IgD-negative memory B cell (primary cell): ENCODE measurements around the gene TRIM69. TPM values are rescaled to one million over a fixed set of nuclear protein-coding genes. Genes with fewer than 3 reads are reported as not detected.
"Not testable (repeated sequence)": the region's sequence is repeated elsewhere in the genome, so short reads cannot be mapped to it uniquely, and the experiment has no call there.

Source experiments
- H3K27ac Mint-ChIP-seq, 3 donors: one replicate each; pipeline ENCODE4 v1.8.0; 2020 to 2022; ENCODE audit warnings: mild to moderate bottlenecking in 3 of 3, mixed read lengths in 3 of 3, moderate library complexity in 1 of 3
- H3K27me3 Mint-ChIP-seq: one replicate; pipeline ENCODE4 v1.8.0; 2021; ENCODE audit warnings: mixed read lengths
- H3K36me3 Mint-ChIP-seq: one replicate; pipeline ENCODE4 v1.8.0; 2020; ENCODE audit warnings: mild to moderate bottlenecking, mixed read lengths
- H3K4me1 Mint-ChIP-seq, 3 donors: one replicate each; pipeline ENCODE4 v1.8.0; 2020 to 2022; ENCODE audit warnings: mixed read lengths in 3 of 3, mild to moderate bottlenecking in 1 of 3
- H3K4me3 Mint-ChIP-seq, 4 donors: one replicate each; pipeline ENCODE4 v1.8.0; 2020 to 2022; ENCODE audit warnings: mild to moderate bottlenecking in 4 of 4, mixed read lengths in 4 of 4, moderate library complexity in 3 of 4
- H3K9me3 Mint-ChIP-seq, 3 donors: one replicate each; pipeline ENCODE4 v1.8.0; 2020 to 2021; ENCODE audit warnings: mixed read lengths in 3 of 3, mild to moderate bottlenecking in 1 of 3
- polyA plus RNA-seq: library from polyadenylated mRNA; unstranded; fragments of 300-500 nt; fragmentation: Illumina TruSeq; gene quantifications from one replicate; pipeline ENCODE4 v1.2.3, GENCODE V29; 2021

Gene TRIM69, protein sequence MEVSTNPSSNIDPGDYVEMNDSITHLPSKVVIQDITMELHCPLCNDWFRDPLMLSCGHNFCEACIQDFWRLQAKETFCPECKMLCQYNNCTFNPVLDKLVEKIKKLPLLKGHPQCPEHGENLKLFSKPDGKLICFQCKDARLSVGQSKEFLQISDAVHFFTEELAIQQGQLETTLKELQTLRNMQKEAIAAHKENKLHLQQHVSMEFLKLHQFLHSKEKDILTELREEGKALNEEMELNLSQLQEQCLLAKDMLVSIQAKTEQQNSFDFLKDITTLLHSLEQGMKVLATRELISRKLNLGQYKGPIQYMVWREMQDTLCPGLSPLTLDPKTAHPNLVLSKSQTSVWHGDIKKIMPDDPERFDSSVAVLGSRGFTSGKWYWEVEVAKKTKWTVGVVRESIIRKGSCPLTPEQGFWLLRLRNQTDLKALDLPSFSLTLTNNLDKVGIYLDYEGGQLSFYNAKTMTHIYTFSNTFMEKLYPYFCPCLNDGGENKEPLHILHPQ
- 30.7 TPM for polyA plus RNA-seq

DNA sequence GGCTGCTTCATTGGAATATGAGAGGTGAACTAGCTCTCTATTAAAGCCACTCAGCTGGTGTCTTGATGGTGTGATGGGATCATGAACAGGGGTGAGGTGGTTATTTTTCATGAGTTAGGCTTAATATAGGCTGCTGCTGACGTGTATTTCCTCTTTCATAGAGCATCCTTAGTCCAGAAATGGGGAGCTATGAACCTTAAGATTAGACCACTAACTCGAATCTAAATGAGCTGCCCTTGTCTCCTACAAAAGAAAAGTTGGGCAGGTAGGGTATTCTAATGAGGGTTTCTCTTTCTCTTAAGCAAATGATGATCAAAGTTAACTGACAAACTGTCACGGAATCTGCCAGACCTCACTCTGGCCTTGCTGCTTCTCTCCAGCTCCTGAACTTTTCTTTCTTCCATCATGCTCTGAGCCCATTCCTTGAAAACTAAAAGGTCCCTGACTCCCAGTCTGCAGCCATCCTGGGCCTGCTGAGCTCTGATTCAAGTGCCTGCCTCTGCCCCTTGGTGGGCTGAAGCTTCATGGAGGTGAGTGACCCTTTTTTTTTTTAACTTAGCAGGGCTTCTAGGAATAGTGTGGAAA, at the start of gene TRIM69:
Gene TRIM69 (plus strand): TSS at position 348 of the 585 bp plus-strand sequence. CDS start 177 bp downstream, at position 525.
- Mint-ChIP-seq H3K4me1 (peaks cover 40 to 50% (median 45%) of the 10 kb centered on the region in 3 donors), H3K4me3 (peak within 1 kb of the TSS; percentile 80 to 96 (median 87)), H3K9me3 (no peaks in the 10 kb centered on the region), H3K27ac (peak within 1 kb of the TSS; percentile 81 to 95 (median 95)), H3K27me3 (no peaks in the 10 kb centered on the region), H3K36me3 (peaks cover 3% of the 10 kb centered on the region)

DNA sequence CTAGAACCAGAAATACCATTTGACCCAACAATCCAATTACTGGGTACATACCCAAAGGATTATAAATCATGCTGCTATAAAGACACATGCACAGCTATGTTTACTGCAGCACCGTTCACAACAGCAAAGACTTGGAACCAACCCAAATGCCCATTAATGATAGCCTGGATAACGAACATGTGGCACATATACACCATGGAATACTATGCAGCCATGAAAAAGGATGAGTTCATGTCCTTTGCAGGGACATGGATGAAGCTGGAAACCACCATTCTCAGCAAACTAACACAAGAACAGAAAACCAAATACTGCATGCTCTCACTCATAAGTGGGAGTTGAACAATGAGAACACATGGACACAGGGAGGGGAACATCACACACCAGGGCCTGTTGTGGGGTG, 47.0 kb upstream of the TRIM69 start:
- Mint-ChIP-seq H3K36me3 (peaks cover 10% of the 10 kb centered on the region), H3K9me3 (peaks cover 2 to 18% (median 17%) of the 10 kb centered on the region in 3 donors), H3K4me3 (peak overlapping the region in 1 of 4 donors; percentile 1), H3K4me1 (peaks cover 28 to 30% (median 29%) of the 10 kb centered on the region in 3 donors)
- H3K27ac Mint-ChIP-seq, H3K27me3 Mint-ChIP-seq: not testable (repeated sequence)

DNA sequence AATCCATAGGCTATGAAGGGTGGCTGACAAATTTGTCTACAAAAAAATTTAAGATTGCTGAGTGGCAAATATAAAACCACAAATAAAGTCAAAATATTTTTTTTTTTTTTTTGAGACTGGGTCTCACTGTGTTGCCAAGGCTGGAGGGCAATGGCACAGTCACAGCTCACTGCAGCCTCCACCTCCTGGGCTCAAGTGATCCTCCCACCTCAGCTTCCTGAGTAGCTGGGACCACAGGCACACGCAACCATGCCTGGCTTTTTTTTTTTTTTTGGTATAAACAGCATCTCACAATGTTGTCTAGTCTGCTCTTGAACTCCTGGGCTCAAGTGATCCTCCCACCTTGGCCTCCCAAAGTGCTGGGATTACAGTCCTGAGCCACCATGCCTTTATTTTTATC, 46.1 kb upstream of the TRIM69 start:
- H3K27ac Mint-ChIP-seq, H3K36me3 Mint-ChIP-seq, H3K4me3 Mint-ChIP-seq, H3K27me3 Mint-ChIP-seq: not testable (repeated sequence)
- peaks cover 2 to 14% (median 10%) of the 10 kb centered on the region in 3 donors for H3K9me3 Mint-ChIP-seq
- H3K4me1 Mint-ChIP-seq, result peaks cover 29 to 31% (median 30%) of the 10 kb centered on the region in 3 donors

DNA sequence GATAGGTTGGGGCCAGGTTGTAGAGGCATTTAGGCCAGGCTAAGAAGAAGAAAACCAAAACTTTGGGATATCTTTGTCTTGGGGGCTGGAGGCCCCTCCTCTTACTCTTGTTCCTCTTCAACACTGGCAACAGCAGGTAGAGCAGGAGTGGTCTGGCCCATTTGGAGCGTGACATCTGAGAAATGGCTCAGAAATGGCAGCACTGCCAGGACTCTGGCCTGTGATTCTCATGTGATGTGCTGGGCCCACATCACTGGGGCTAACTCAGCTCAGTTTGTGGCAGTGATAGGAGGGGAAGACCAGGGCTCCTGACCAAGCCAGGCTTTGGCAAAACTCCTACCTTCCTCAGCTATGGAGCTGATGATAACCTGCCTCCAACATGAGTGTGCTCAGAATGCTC, 43.7 kb upstream of the TRIM69 start:
- H3K27ac Mint-ChIP-seq, result peak overlapping the region in 2 of 3 donors; percentile 23 to 78
- no peak overlapping the region for H3K4me3 Mint-ChIP-seq
- H3K4me1 Mint-ChIP-seq, result peaks cover 14 to 17% (median 16%) of the 10 kb centered on the region in 3 donors
- peaks cover 3% of the 10 kb centered on the region for H3K36me3 Mint-ChIP-seq
- H3K9me3 Mint-ChIP-seq, result peaks cover 0 to 4% (median 2%) of the 10 kb centered on the region in 3 donors
- no peaks in the 10 kb centered on the region for H3K27me3 Mint-ChIP-seq

DNA sequence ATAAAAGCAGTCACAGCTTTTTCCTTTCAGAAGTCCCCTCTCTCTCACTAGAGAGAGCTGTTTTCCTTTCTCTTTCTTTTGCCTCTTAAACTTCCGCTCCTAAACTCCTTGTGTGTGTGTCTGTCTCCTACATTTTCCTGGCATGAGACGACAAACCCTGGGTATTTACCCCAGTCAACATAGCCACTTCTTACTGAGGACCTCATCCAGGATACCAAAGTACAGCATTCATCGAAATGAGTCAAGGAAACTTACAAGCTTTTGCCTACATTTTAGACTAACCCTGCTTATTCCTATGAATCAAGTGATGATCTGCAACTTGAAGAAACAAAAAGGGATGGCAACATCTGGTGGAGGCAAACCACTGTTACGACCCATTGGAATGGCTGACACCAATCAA, 41.9 kb upstream of the TRIM69 start:
- H3K4me1 Mint-ChIP-seq, result peaks cover 5 to 11% (median 5%) of the 10 kb centered on the region in 3 donors
- H3K27ac Mint-ChIP-seq, result peak overlapping the region in 1 of 3 donors; percentile 83
- H3K36me3 Mint-ChIP-seq, result peaks cover 2% of the 10 kb centered on the region
- H3K4me3 Mint-ChIP-seq, result no peak overlapping the region
- H3K27me3 Mint-ChIP-seq, result no peaks in the 10 kb centered on the region
- H3K9me3 Mint-ChIP-seq, result no peaks in the 10 kb centered on the region

DNA sequence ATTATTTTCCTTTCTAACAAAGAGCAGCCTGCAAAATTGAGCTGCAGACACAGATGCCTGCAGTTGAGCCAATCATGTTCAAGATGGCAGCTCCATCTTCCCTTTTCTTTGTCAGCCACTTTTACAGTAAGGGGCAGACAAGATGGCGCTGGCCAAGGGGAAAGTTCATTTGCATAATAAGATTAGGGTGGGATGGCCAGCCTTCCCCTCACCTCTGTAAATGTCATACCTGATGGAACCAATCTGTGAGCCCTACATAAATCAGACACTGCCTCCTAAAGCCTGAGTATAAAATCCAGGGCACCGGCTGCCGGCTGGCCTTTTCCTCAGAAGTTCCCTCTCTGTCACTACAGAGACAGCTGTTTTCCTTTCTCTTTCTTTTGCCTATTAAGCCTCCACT, 41.0 kb upstream of the TRIM69 start:
- Mint-ChIP-seq H3K27ac (peak overlapping the region in 1 of 3 donors; percentile 71), H3K4me3 (no peak overlapping the region), H3K36me3 (peaks cover 3% of the 10 kb centered on the region), H3K9me3 (no peaks in the 10 kb centered on the region), H3K4me1 (peaks cover 5 to 11% (median 7%) of the 10 kb centered on the region in 3 donors), H3K27me3 (no peaks in the 10 kb centered on the region)

DNA sequence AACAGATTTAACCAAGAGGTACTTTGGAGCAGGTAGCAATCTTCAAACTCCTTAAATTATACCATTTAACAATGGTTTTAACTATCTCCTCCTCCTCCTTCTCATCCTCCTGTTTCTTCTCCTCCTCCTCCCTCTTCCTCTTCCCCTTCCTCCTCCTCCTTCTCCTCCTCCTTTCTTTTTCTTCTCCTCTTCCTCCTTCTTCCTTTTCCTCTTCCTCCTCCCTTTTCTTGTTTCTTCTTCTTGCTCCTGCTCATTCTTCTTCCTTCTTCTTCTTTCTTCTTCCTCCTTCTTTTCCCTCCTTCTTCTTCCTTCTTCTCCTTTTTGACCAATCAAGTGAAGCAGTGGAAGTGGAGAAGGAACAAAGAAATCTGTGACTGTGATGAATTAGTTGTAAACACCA, 39.3 kb upstream of the TRIM69 start:
- Mint-ChIP-seq H3K4me3 (no peak overlapping the region), H3K36me3 (peaks cover 3% of the 10 kb centered on the region), H3K4me1 (peaks cover 13 to 20% (median 13%) of the 10 kb centered on the region in 3 donors), H3K27me3 (no peaks in the 10 kb centered on the region), H3K27ac (peak overlapping the region in 1 of 3 donors; percentile 62), H3K9me3 (peaks cover 0 to 6% (median 0%) of the 10 kb centered on the region in 3 donors)

DNA sequence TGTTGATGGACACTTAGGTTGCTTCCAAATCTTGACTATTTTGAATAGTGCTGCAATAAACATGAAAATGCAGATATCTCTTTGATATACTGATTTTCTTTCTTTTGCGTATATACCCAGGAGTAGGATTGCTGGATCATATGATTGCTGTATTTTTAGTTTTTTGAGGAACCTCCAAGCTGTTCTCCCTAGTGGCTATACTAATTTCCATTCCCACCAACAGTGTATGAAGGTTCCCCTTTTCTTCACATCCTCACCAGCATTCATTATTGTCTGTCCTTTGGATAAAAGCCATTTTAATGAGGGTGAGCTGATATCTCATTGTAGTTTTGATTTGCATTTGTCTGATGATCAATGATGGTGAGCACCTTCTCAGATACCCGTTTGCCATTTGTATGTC, 37.7 kb upstream of the TRIM69 start:
- Mint-ChIP-seq H3K4me3 (no peak overlapping the region), H3K27ac (no peak overlapping the region), H3K27me3 (no peaks in the 10 kb centered on the region), H3K9me3 (peaks cover 0 to 10% (median 3%) of the 10 kb centered on the region in 3 donors), H3K4me1 (peaks cover 13 to 26% (median 17%) of the 10 kb centered on the region in 3 donors), H3K36me3 (peaks cover 5% of the 10 kb centered on the region)

DNA sequence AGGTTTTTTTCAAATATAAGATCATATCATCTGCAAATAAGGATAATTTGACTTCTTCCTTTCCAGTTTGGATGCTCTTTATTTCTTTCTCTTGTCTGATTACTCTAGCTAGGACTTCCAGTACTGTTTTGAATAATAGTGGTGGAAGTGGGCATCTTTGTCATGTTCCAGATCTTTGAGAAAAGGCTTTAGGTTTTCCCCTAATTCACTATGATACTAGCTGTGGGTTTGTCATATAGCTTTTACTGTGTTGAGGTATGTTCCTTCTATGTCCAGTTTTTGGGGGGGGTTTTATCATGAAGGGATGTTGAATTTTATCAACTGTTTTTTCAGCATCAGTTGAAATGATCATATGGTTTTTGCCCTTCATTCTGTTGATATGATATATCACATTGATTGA, 35.7 kb upstream of the TRIM69 start:
- H3K27me3 Mint-ChIP-seq, H3K36me3 Mint-ChIP-seq: not testable (repeated sequence)
- H3K9me3 Mint-ChIP-seq, result peaks cover 0 to 10% (median 3%) of the 10 kb centered on the region in 3 donors
- H3K4me3 Mint-ChIP-seq, result peak overlapping the region in 1 of 4 donors; percentile 63
- H3K4me1 Mint-ChIP-seq, result peaks cover 10 to 26% (median 18%) of the 10 kb centered on the region in 3 donors
- peak overlapping the region in 1 of 3 donors; percentile 57 for H3K27ac Mint-ChIP-seq

DNA sequence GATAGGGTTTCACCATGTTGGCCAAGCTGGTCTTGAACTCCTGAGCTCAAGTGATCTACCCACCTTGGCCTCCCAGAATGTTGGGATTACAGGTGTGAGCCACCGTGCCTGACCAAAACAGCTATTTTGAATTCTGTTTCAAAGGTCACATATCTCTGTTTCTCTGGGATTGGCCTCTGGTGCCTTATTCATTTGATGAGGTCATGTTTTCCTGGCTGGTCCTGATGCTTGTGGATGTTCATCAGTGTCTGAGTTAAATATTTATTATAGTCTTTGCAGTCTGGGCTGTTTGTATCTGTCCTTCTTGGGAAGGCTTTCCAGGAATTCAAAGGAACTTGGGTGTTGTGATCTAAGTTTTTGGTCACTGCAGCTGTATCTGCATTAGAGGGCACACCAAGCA, 30.3 kb upstream of the TRIM69 start:
- Mint-ChIP-seq H3K36me3 (peaks cover 9% of the 10 kb centered on the region), H3K27me3 (no peaks in the 10 kb centered on the region), H3K9me3 (peaks cover 0 to 5% (median 3%) of the 10 kb centered on the region in 3 donors), H3K27ac (no peak overlapping the region), H3K4me3 (no peak overlapping the region), H3K4me1 (peaks cover 21 to 26% (median 22%) of the 10 kb centered on the region in 3 donors)

DNA sequence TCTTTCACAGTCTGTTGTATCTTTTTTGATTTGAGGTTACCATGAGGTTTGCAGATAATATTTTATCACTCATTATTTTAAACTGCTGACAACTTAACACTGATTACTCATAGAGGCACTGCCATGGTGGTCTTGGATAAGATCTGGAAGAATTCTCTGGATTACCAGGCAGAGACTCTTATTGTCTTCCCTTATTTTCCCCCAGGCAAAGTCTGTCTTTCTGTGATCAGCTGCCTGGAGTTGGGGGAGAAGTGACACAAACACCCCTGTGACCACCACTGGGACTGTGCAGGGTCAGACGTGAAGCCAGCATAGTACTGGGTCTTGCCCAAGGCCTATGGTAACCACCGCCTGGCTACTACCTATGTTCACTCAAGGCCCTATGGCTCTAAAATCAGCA, 29.9 kb upstream of the TRIM69 start:
- Mint-ChIP-seq H3K27me3 (no peaks in the 10 kb centered on the region), H3K36me3 (peaks cover 9% of the 10 kb centered on the region), H3K9me3 (peaks cover 0 to 5% (median 3%) of the 10 kb centered on the region in 3 donors), H3K27ac (no peak overlapping the region), H3K4me1 (peaks cover 21 to 28% (median 22%) of the 10 kb centered on the region in 3 donors), H3K4me3 (no peak overlapping the region)

DNA sequence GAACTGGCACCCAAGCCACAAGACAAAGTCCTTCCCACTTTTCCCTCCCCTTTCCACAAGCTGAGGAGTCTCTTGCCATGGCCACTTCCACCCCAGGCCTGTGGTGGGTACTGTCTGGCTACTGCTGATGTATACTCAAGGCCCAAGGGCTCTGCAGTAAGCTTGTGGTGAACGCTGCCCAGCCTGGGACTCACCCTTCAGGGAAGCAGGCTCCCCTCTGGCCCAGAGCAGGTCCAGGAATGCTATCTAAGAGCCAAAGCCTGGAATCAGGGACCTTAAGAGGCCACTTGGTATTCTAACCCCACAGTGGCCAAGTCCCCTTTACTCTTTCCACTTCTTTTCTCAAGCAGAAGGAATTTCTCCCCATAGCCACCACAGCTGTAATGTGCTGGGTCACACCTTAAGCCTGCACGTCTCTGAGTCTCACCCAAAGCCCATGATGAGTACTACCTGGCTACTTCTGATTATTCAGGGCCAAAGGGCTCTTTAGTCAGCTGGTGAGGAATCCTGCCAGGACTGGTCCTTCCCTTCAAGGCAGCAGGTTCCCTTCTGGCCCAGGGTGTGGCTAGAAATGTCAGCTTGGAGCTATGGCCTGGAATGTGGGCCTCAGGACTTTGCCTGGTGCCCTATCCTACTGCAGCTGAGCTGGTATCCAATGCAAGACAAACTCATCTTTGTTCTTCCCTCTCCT, 29.2 kb upstream of the TRIM69 start:
- Mint-ChIP-seq H3K27ac (peak overlapping the region in 1 of 3 donors; percentile 76), H3K4me1 (peaks cover 16 to 24% (median 18%) of the 10 kb centered on the region in 3 donors), H3K4me3 (no peak overlapping the region), H3K9me3 (peaks cover 0 to 3% (median 3%) of the 10 kb centered on the region in 3 donors), H3K27me3 (no peaks in the 10 kb centered on the region), H3K36me3 (peaks cover 9% of the 10 kb centered on the region)

DNA sequence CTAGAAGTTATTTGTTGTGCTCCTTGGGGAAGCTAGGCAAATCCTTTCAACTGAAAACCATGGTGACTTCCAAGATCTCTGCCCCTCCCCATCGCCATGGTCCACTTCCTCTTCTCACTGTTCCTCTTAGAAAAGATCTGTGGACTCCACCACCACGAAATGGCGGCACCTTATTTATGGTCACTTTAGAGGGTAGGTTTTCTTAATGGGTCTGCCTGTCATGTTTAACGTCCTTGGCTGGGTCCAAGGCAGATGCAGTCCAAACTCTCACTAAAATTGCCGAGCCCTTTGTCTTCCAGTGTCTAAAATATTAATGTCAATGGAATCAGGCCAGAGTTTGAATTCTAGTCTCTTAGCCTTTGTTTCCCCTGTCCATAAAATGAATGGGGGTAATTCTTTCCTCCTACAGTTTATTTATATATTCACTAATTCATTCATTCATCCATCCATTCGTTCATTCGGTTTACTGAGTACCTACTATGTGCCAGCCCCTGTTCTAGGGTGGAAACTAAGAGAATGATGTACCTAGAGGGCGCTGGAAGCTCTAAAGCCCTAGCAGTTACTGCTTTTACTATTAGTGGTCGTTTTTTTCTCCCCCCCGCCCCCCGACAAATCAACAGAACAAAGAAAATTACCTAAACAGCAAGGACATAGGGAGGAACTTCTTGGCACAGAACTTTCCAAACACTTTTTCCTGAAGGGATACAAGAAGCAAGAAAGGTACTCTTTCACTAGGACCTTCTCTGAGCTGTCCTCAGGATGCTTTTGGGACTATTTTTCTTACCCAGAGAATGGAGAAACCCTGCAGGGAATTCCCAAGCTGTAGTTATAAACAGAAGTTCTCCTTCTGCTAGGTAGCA, 25.9 kb upstream of the TRIM69 start:
- Mint-ChIP-seq H3K4me1 (peaks cover 21 to 31% (median 26%) of the 10 kb centered on the region in 3 donors), H3K9me3 (no peaks in the 10 kb centered on the region), H3K27me3 (no peaks in the 10 kb centered on the region), H3K4me3 (peak overlapping the region; percentile 99 to 100 (median 100)), H3K36me3 (peaks cover 20% of the 10 kb centered on the region), H3K27ac (peak overlapping the region; percentile 100)
